Parathyroid adenoma (tissue), 2 donors: ENCODE results near the gene LRRC8B.

Experiments used
- H2AFZ ChIP-seq: fragments of 300-600 bp; sonication (generic); one replicate; pipeline ENCODE4 v1.7.0; 2017; ENCODE audit warnings: antibody characterized with exemption, mild to moderate bottlenecking
- H3K27ac ChIP-seq: fragments of 300-600 bp; sonication (generic); one replicate; pipeline ENCODE4 v1.7.0; 2017
- H3K27me3 ChIP-seq: fragments of 300-600 bp; sonication (generic); one replicate; pipeline ENCODE4 v1.7.0; 2017; ENCODE audit warnings: low read length; ENCODE audit not compliant: control insufficient read depth, insufficient read depth
- H3K36me3 ChIP-seq: fragments of 300-600 bp; sonication (generic); one replicate; pipeline ENCODE4 v1.7.0; 2017; ENCODE audit warnings: low read length; ENCODE audit not compliant: control insufficient read depth, insufficient read depth
- H3K4me1 ChIP-seq: fragments of 300-600 bp; sonication (generic); one replicate; pipeline ENCODE4 v1.7.0; 2017; ENCODE audit warnings: control low read depth
- H3K4me2 ChIP-seq: fragments of 300-600 bp; sonication (generic); one replicate; pipeline ENCODE4 v1.7.0; 2017; ENCODE audit warnings: low read length
- H3K4me3 ChIP-seq: fragments of 300-600 bp; sonication (generic); one replicate; pipeline ENCODE4 v1.7.0; 2017; ENCODE audit warnings: low read depth, low read length
- H3K79me2 ChIP-seq: fragments of 300-600 bp; sonication (generic); one replicate; pipeline ENCODE4 v1.7.0; 2017; ENCODE audit warnings: control low read depth
- H3K9ac ChIP-seq: fragments of 300-600 bp; sonication (generic); one replicate; pipeline ENCODE4 v1.7.0; 2017; ENCODE audit warnings: mild to moderate bottlenecking
- H3K9me3 ChIP-seq: fragments of 300-600 bp; sonication (generic); one replicate; pipeline ENCODE4 v1.7.0; 2017; ENCODE audit warnings: low read length; ENCODE audit not compliant: control insufficient read depth
- TF ChIP-seq, protein P1 (sequence below): fragments of 300-600 bp; sonication (generic); IDR thresholded peaks from one replicate; pipeline ENCODE4 v1.7.0; 2017; ENCODE audit warnings: antibody characterized with exemption, mild to moderate bottlenecking
- donor health status: primary hyperparathyroidism.

Gene LRRC8B

DNA sequence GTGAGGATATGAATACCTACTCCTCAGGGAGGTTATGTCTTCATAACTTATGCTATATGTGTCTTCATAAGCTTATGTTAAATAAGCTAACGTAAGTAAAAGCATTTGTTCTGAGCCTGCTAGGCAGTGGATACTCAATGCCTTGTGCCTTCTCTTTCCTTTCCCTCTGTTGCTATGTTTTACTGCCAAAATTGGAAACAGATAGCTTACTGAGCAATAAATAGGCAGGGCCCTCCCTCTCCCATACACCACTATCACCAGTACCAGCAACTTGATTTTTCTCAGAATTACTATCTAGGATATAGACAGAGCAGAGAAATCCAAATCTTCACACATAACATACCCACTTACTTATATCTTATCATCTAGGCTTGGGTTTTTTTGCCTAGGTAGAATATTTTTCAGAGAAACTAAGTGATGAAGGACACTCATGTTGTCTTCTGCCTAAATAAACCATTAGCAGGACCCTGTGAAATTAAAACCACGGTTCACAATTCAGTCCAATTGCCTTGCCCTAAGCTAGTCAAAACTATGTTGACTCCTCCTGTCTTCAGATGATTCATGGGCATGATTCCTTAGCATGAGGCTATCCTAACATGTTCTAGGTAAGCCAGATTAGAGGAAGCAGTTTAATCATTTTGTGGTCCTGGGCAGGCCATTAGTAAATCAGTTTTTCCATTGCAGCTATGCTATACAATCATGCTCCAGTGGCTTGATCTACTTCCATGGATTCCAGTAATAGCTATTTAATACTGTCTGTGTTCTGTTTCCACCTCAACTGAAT is 92.4 kb downstream of the LRRC8B start:
- no peak overlapping the region for H2AFZ ChIP-seq
- TF ChIP-seq, protein P1, sequence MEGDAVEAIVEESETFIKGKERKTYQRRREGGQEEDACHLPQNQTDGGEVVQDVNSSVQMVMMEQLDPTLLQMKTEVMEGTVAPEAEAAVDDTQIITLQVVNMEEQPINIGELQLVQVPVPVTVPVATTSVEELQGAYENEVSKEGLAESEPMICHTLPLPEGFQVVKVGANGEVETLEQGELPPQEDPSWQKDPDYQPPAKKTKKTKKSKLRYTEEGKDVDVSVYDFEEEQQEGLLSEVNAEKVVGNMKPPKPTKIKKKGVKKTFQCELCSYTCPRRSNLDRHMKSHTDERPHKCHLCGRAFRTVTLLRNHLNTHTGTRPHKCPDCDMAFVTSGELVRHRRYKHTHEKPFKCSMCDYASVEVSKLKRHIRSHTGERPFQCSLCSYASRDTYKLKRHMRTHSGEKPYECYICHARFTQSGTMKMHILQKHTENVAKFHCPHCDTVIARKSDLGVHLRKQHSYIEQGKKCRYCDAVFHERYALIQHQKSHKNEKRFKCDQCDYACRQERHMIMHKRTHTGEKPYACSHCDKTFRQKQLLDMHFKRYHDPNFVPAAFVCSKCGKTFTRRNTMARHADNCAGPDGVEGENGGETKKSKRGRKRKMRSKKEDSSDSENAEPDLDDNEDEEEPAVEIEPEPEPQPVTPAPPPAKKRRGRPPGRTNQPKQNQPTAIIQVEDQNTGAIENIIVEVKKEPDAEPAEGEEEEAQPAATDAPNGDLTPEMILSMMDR, result no peak
- no peaks in the 10 kb centered on the region for H3K79me2 ChIP-seq
- no peak overlapping the region for H3K27ac ChIP-seq
- no peaks in the 10 kb centered on the region for H3K36me3 ChIP-seq
- no peak overlapping the region for H3K9ac ChIP-seq
- no peaks in the 10 kb centered on the region for H3K9me3 ChIP-seq
- no peak overlapping the region for H3K4me3 ChIP-seq
- H3K27me3 ChIP-seq, result no peaks in the 10 kb centered on the region
- H3K4me1 ChIP-seq, result no peaks in the 10 kb centered on the region
- H3K4me2 ChIP-seq, result no peak overlapping the region

DNA sequence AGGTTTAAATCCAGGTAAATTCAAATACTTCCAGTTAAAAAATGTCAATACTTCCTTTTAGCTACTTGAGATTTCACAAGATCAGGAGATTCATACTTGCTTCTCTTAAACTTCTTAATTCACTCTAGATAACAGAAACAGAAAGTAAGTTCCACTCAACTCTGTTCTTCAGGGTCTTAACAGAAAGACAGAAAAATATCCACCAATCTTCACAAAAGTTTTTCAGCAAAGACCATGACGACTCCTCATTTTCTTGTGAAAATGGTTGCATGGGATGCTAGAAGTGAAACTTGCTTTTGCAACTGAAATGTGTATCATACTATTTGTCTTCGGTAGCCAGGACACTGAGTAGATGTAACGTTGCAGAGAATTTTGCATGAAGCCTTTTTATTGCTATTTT is 96.0 kb downstream of the LRRC8B start:
- Histone ChIP-seq H3K79me2 (no peaks in the 10 kb centered on the region), H3K27me3 (no peaks in the 10 kb centered on the region), H2AFZ (no peak overlapping the region), H3K9me3 (no peaks in the 10 kb centered on the region), H3K4me1 (no peaks in the 10 kb centered on the region), H3K4me2 (no peak overlapping the region), H3K4me3 (no peak overlapping the region), H3K27ac (no peak overlapping the region), H3K9ac (no peak overlapping the region), H3K36me3 (no peaks in the 10 kb centered on the region)
- TF ChIP-seq, protein P1, result no peak

DNA sequence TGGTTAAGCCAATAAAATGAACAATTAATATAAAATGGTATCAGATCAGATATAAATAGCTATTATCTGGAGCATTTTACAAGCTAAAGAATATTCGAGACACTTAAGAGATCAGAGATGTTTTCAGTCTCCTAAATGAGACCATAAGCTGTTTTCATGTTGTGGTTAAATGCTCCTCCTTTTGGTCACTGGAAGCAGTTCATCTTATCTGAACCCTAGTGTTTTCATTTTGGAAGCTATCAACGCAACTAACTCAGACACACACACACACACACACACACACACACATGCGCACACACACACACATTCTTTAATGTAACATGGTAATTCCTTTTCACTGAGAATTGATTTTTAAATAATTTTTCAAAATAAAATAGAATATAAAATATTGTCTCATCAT is 98.3 kb downstream of the LRRC8B start:
- H3K27ac ChIP-seq, result no peak overlapping the region
- H3K27me3 ChIP-seq, result no peaks in the 10 kb centered on the region
- H3K36me3 ChIP-seq, result no peaks in the 10 kb centered on the region
- no peaks in the 10 kb centered on the region for H3K4me1 ChIP-seq
- no peaks in the 10 kb centered on the region for H3K9me3 ChIP-seq
- H3K4me3 ChIP-seq, result no peak overlapping the region
- TF ChIP-seq, protein P1, result no peak
- H3K9ac ChIP-seq, result no peak overlapping the region
- H2AFZ ChIP-seq, result no peak overlapping the region
- H3K79me2 ChIP-seq, result no peaks in the 10 kb centered on the region
- no peak overlapping the region for H3K4me2 ChIP-seq

DNA sequence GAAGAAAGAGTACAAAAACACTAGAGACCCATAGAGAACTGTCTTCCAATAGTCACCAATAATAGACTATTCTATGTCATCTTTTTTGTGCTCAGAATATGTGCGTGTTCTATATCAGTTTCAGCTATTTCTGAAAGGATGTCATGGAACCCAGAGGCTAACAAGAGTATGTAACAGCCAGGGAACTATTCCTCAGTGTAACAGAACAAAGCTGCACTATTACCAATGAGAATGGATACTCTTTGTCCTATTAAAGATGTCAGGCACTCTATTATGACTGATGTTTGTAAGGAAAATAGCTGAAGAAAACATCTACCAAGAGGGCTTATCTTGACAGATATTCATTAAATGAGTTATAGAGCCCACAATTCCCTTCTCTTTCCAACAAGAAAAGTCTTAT is 99.7 kb downstream of the LRRC8B start:
- H3K9me3 ChIP-seq, result no peaks in the 10 kb centered on the region
- H3K9ac ChIP-seq, result no peak overlapping the region
- no peaks in the 10 kb centered on the region for H3K36me3 ChIP-seq
- H3K79me2 ChIP-seq, result no peaks in the 10 kb centered on the region
- TF ChIP-seq, protein P1, result no peak
- H2AFZ ChIP-seq, result no peak overlapping the region
- no peak overlapping the region for H3K4me3 ChIP-seq
- no peaks in the 10 kb centered on the region for H3K4me1 ChIP-seq
- H3K4me2 ChIP-seq, result no peak overlapping the region
- H3K27ac ChIP-seq, result no peak overlapping the region
- H3K27me3 ChIP-seq, result no peaks in the 10 kb centered on the region
